ENCODE measurements around the gene GRID1.

DNA sequence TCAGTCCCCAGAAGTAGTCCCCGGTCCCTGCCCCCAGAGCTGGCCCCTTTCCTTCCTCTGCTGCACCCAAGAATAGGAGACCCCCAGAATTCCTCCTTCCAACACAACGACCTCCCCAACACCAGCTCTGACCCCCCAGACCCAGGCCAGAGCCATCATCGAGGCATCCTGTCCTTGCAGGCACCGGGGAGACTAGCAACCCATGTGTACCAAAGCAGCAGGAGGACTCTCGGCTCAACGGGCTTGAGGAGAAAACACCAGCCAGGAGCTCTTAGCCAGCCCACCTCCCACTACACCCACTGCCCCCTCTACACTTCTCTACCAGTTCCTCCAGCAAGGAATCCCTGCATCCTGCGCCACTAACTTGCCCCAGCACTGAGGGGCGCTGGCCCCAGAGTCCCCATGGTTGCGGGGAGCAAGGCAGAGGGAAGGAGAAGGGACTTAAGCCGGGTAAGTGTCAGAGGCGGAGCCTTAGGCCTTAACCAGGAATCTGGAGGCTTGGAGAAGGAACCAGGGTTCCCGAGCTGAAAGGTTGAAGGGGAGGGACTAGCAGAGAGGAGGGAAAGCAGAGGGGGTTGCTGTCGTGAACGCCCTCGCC lies 3.9 kb downstream of the GRID1 start:
- TF ChIP-seq, protein P1, sequence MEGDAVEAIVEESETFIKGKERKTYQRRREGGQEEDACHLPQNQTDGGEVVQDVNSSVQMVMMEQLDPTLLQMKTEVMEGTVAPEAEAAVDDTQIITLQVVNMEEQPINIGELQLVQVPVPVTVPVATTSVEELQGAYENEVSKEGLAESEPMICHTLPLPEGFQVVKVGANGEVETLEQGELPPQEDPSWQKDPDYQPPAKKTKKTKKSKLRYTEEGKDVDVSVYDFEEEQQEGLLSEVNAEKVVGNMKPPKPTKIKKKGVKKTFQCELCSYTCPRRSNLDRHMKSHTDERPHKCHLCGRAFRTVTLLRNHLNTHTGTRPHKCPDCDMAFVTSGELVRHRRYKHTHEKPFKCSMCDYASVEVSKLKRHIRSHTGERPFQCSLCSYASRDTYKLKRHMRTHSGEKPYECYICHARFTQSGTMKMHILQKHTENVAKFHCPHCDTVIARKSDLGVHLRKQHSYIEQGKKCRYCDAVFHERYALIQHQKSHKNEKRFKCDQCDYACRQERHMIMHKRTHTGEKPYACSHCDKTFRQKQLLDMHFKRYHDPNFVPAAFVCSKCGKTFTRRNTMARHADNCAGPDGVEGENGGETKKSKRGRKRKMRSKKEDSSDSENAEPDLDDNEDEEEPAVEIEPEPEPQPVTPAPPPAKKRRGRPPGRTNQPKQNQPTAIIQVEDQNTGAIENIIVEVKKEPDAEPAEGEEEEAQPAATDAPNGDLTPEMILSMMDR (IDR thresholded peaks at IDR 0.05; ENCODE audit: low read length): no peak
- no peak for TF ChIP-seq EZH2 (IDR thresholded peaks at IDR 0.05; ENCODE audit: borderline replicate concordance, low read length)
